Measurements from ENCODE around the gene CORO2B. TPM values are rescaled to one million over a fixed set of nuclear protein-coding genes. Genes with fewer than 3 reads are reported as not detected.
"Not testable (repeated sequence)": the region's sequence is repeated elsewhere in the genome, so short reads cannot be mapped to it uniquely, and the experiment has no call there.

The CORO2B gene
- total RNA-seq, 1 donor from 2014 or later = 0.16 TPM

GRCh38 chr15:68679161-68679560, 100.4 kb downstream of the CORO2B start:
- DNase-seq = no peak
- Mint-ChIP-seq H3K4me1 (no peaks in the 10 kb centered on the region), H3K36me3 (ENCODE audit: low read depth) (no peaks in the 10 kb centered on the region), H3K27ac (no peak overlapping the region), H3K27me3 (peaks cover 2% of the 10 kb centered on the region), H3K4me3 (no peak overlapping the region), H3K9me3 (no peaks in the 10 kb centered on the region)
- intact Hi-C loops (cut with micrococcal nuclease) = loop anchor here (10.0 kb wide), 2 partner anchors 374 to 424 kb away; no protein-coding TSS in a partner anchor

- no peak overlapping the region for H3K27ac Mint-ChIP-seq
- no peaks in the 10 kb centered on the region for H3K4me1 Mint-ChIP-seq
- DNase-seq = no peak
- H3K27me3 Mint-ChIP-seq = no peaks in the 10 kb centered on the region
- intact Hi-C loops (cut with micrococcal nuclease) = loop anchor here (10.0 kb wide), 2 partner anchors 375 to 425 kb away; no protein-coding TSS in a partner anchor
- no peaks in the 10 kb centered on the region for H3K9me3 Mint-ChIP-seq
- H3K36me3 Mint-ChIP-seq (ENCODE audit: low read depth) = no peaks in the 10 kb centered on the region
- H3K4me3 Mint-ChIP-seq = no peak overlapping the region
Measured at GRCh38 chr15:68679961-68680371, 101.2 kb downstream of the CORO2B start.

GRCh38 chr15:68680756-68681155, 102.0 kb downstream of the CORO2B start:
- H3K36me3 Mint-ChIP-seq (ENCODE audit: low read depth); DNase-seq; H3K9me3 Mint-ChIP-seq; H3K27me3 Mint-ChIP-seq; H3K27ac Mint-ChIP-seq; H3K4me1 Mint-ChIP-seq; intact Hi-C loops (cut with micrococcal nuclease); H3K4me3 Mint-ChIP-seq: not testable (repeated sequence)

DNA sequence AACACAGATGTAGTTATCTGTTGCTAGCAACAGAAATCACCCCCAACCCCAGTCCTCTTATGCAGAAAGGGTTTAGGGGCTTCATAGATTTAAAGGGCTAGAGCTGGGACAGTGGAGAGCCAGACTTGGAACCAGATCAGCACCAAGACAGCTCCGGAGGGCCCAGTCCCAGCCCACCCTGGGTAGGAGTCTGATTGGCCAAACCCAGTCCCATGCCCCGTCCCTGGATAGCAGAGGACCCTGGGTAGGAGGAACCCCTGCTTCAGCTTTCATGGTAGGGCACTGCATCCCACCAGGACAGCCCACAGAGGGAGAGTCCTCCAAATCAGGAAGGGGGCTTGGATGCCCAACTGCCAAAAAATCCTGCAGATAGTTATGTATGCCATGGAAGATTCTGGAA, 103.0 kb downstream of the CORO2B start:
- no peak overlapping the region for H3K4me3 Mint-ChIP-seq
- intact Hi-C loops (cut with micrococcal nuclease) = no loop called here
- no peaks in the 10 kb centered on the region for H3K36me3 Mint-ChIP-seq (ENCODE audit: low read depth)
- no peaks in the 10 kb centered on the region for H3K27me3 Mint-ChIP-seq
- no peak for DNase-seq
- H3K27ac Mint-ChIP-seq = no peak overlapping the region
- no peaks in the 10 kb centered on the region for H3K4me1 Mint-ChIP-seq
- no peaks in the 10 kb centered on the region for H3K9me3 Mint-ChIP-seq

DNA sequence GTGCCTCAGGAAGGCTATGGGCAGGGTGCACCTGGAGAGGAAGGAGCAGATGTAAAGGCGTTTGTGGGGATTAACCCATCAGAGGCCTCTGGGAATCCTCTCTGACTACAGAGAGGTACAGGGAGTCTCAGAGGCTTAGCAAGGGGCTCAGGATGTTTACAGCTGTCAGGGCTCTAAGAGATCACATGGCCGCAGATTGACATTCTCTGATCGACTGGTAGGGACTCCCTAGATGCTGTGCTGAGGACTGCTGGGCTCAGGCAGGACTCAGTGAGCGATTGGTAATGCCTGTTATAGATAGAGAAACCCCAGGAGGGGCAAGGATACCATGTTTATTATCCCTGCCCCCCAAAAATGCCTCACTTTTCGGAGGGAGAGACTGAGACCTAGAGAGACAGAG, 103.5 kb downstream of the CORO2B start:
- intact Hi-C loops (cut with micrococcal nuclease) = no loop called here

GRCh38 chr15:68683026-68683425, 104.2 kb downstream of the CORO2B start:
- H3K9me3 Mint-ChIP-seq = no peaks in the 10 kb centered on the region
- no peak overlapping the region for H3K27ac Mint-ChIP-seq
- intact Hi-C loops (cut with micrococcal nuclease) = no loop called here
- H3K36me3 Mint-ChIP-seq (ENCODE audit: low read depth) = no peaks in the 10 kb centered on the region
- H3K27me3 Mint-ChIP-seq = no peaks in the 10 kb centered on the region
- H3K4me1 Mint-ChIP-seq = no peaks in the 10 kb centered on the region
- H3K4me3 Mint-ChIP-seq = no peak overlapping the region
- no peak for DNase-seq

More for the DNA sequence above, 103.5 kb downstream of the CORO2B start:
- no peaks in the 10 kb centered on the region for H3K9me3 Mint-ChIP-seq
- no peak overlapping the region for H3K4me3 Mint-ChIP-seq
- no peaks in the 10 kb centered on the region for H3K36me3 Mint-ChIP-seq (ENCODE audit: low read depth)
- no peak for DNase-seq
- no peaks in the 10 kb centered on the region for H3K4me1 Mint-ChIP-seq
- H3K27ac Mint-ChIP-seq = no peak overlapping the region
- no peaks in the 10 kb centered on the region for H3K27me3 Mint-ChIP-seq

- intact Hi-C loops (cut with micrococcal nuclease) = no loop called here
- H3K4me3 Mint-ChIP-seq = no peak overlapping the region
- DNase-seq = no peak
- peaks cover 2% of the 10 kb centered on the region for H3K27me3 Mint-ChIP-seq
- no peaks in the 10 kb centered on the region for H3K9me3 Mint-ChIP-seq
- H3K36me3 Mint-ChIP-seq (ENCODE audit: low read depth) = no peaks in the 10 kb centered on the region
- H3K4me1 Mint-ChIP-seq = no peaks in the 10 kb centered on the region
- H3K27ac Mint-ChIP-seq = no peak overlapping the region
Measured at GRCh38 chr15:68683551-68683950, 104.8 kb downstream of the CORO2B start.

DNA sequence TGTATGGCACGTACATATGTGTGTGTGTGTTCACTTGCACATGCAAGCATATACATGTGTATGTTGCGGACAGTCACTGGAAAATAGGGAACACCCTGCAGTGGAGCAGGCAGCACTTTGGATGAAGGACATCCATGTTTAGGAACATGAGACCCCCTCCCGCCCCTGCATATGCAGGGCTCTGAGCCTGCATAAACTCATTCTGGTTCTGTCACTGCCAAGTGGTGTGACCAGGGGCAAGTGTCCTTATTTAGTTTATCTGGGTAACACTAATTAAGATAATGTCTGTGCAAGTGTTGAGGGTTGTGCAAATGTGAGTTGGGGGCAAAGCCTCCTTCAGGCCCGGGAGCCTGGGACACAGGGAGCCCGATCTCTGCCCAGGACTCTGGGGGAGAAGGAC, 105.7 kb downstream of the CORO2B start:
- Mint-ChIP-seq H3K4me3 (no peak overlapping the region), H3K27me3 (peaks cover 6% of the 10 kb centered on the region), H3K27ac (no peak overlapping the region), H3K4me1 (no peaks in the 10 kb centered on the region), H3K36me3 (ENCODE audit: low read depth) (no peaks in the 10 kb centered on the region), H3K9me3 (no peaks in the 10 kb centered on the region)
- intact Hi-C loops (cut with micrococcal nuclease) = no loop called here
- DNase-seq = no peak

- H3K4me3 Mint-ChIP-seq = no peak overlapping the region
- intact Hi-C loops (cut with micrococcal nuclease) = no loop called here
- H3K4me1 Mint-ChIP-seq = no peaks in the 10 kb centered on the region
- peaks cover 6% of the 10 kb centered on the region for H3K27me3 Mint-ChIP-seq
- DNase-seq = no peak
- no peak overlapping the region for H3K27ac Mint-ChIP-seq
- H3K9me3 Mint-ChIP-seq = no peaks in the 10 kb centered on the region
- H3K36me3 Mint-ChIP-seq (ENCODE audit: low read depth) = no peaks in the 10 kb centered on the region
Measured at GRCh38 chr15:68687136-68687735, 108.4 kb downstream of the CORO2B start.

- Mint-ChIP-seq H3K27me3 (peaks cover 6% of the 10 kb centered on the region), H3K36me3 (ENCODE audit: low read depth) (no peaks in the 10 kb centered on the region), H3K4me3 (no peak overlapping the region), H3K4me1 (peaks cover 6% of the 10 kb centered on the region), H3K27ac (no peak overlapping the region), H3K9me3 (no peaks in the 10 kb centered on the region)
- no peak for DNase-seq
- intact Hi-C loops (cut with micrococcal nuclease) = loop anchor here (10.0 kb wide), 1 partner anchor 57 kb away; no protein-coding TSS in a partner anchor
Measured at GRCh38 chr15:68691705-68692104, 112.9 kb downstream of the CORO2B start.

DNA sequence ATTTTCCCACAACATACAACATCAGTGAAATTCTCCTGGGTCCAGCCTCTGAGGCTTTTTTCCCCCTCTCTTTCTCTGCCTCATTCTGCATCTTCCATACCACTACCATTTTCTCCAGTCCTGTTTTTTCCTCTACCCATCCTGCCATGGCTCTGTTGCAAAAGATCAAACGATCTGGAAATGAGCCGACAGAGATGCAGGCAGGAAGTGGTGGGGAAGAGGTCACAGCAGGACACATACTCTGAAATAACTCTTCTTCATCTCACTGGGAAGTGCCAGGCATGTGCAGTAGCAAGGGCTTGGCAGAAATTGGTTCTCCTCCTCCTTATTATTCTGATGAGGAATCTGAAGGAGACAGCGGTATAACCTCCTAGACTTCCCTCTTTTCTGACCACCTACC, 114.3 kb downstream of the CORO2B start:
- Mint-ChIP-seq H3K4me1 (peaks cover 6% of the 10 kb centered on the region), H3K27ac (no peak overlapping the region), H3K4me3 (no peak overlapping the region), H3K27me3 (peaks cover 6% of the 10 kb centered on the region), H3K36me3 (ENCODE audit: low read depth) (no peaks in the 10 kb centered on the region), H3K9me3 (no peaks in the 10 kb centered on the region)
- intact Hi-C loops (cut with micrococcal nuclease) = loop anchor here (10.0 kb wide), 1 partner anchor 58 kb away; no protein-coding TSS in a partner anchor
- DNase-seq = no peak

DNA sequence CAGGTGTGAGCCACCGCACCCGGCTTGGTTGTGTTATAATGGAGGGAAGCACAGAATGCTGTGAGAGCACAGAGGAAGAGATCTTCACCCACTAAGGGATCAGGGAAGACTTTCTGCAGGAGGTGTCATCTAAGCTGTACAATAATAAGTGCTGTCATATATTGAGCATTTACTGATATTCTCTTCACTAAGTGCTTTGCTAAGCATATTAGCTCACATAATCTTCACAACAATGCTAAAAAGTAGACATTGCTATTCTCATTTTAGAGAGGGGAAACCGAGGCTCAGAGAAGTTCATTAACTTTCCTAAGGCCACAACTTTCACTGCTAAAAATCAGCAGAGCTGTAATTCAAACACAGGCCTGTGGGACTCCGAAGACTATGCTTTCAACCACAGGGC, 115.3 kb downstream of the CORO2B start:
- intact Hi-C loops (cut with micrococcal nuclease) = loop anchor here (10.0 kb wide), 1 partner anchor 59 kb away; no protein-coding TSS in a partner anchor
- Mint-ChIP-seq H3K9me3 (no peaks in the 10 kb centered on the region), H3K4me3 (no peak overlapping the region), H3K4me1 (peaks cover 6% of the 10 kb centered on the region), H3K36me3 (ENCODE audit: low read depth) (no peaks in the 10 kb centered on the region), H3K27me3 (peaks cover under 1% of the 10 kb centered on the region), H3K27ac (no peak overlapping the region)
- no peak for DNase-seq

DNA sequence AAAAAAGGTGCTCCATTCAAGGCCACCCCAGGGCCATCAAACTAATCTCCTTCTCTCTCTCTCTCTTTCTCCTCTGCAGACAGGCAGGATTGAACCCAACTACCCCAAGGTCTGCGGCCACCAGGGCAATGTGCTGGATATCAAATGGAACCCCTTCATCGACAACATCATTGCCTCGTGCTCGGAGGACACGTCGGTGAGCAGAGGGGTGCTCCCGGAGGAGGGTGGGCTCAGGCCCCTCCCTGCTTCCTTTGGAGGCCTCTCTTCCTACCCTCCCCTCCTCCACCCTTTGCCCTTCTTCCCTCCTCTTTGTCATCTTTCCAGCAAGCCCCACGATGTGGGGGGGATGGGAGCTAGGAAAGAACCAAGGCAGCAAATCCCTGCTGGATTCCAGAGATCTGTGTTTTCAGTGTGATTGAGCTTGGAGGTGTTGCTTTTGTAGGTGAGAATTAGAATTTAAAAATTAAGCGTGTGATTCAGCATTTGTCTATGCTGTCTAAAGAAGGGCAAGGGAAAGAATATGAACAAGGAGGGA, 116.3 kb downstream of the CORO2B start:
- H3K27me3 Mint-ChIP-seq = no peaks in the 10 kb centered on the region
- peaks cover 6% of the 10 kb centered on the region for H3K4me1 Mint-ChIP-seq
- no peak overlapping the region for H3K4me3 Mint-ChIP-seq
- H3K9me3 Mint-ChIP-seq = no peaks in the 10 kb centered on the region
- intact Hi-C loops (cut with micrococcal nuclease) = loop anchor here (10.0 kb wide), 1 partner anchor 60 kb away; no protein-coding TSS in a partner anchor
- no peak overlapping the region for H3K27ac Mint-ChIP-seq
- DNase-seq = no peak
- H3K36me3 Mint-ChIP-seq (ENCODE audit: low read depth) = no peaks in the 10 kb centered on the region

DNA sequence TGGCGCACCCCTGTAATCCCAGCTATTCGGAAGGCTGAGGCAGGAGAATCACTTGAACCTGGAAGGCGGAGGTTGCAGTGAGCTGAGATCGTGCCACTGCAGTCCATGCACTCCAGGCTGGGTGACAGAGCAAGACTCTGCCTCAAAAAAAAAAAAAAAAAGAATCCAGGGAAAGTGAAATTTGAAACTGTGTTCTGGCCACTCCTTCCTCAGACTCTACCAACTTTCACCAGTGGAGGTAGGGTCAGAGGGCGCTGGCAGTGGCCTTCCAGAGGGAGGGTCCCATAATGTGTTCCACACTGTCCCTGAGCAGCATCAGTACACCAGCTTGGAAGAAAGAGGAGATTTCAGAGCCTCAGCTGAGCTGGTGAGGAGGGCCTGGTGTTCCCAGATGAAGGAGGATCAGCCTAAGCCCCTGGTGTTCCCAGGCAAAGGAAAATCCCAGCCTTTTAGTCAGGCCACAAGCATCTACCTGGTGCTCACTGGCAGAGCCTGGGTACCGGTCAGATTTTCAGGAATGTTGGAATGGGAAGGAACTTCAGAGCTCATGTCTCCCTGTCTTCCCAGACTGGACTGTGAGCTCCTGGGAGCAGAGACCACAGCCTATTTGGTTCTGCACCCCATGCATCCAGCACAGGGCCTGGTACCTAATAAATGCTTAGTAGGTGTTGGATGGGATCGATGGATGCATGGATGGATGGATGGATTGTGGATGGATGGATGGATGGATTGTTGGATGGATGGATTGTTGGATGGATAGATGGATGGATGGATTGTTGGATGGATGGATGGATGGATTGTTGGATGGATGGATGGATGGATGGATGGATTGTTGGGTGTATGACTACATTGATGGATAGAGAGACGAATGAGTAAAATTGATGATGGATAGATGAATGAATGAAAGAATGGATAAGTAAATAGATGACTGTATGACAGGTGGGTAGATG, 117.9 kb downstream of the CORO2B start:
- no peaks in the 10 kb centered on the region for H3K36me3 Mint-ChIP-seq (ENCODE audit: low read depth)
- no peak overlapping the region for H3K27ac Mint-ChIP-seq
- peaks cover 2% of the 10 kb centered on the region for H3K27me3 Mint-ChIP-seq
- H3K9me3 Mint-ChIP-seq = no peaks in the 10 kb centered on the region
- intact Hi-C loops (cut with micrococcal nuclease) = loop anchor here (10.0 kb wide), 1 partner anchor 62 kb away; no protein-coding TSS in a partner anchor
- H3K4me1 Mint-ChIP-seq = peaks cover 6% of the 10 kb centered on the region
- H3K4me3 Mint-ChIP-seq = no peak overlapping the region
- DNase-seq = no peak

All from activated CD4-positive, alpha-beta T cell treated with anti-CD3 and anti-CD28 coated beads, Interleukin-2, amount 10 ng/mL, durations not matched to agents 24 days and 14 days (primary cell).